HG03095 (cell line): Measurements from ENCODE around the gene SOCS1.
"Not testable (repeated sequence)": the region's sequence is repeated elsewhere in the genome, so short reads cannot be mapped to it uniquely, and the experiment has no call there.

Experiments used
- ATAC-seq: cut with Tn5 transposase; IDR thresholded peaks from one replicate; pipeline ENCODE4 v1.9.1; 2021; ENCODE audit warnings: moderate library complexity; ENCODE audit not compliant: unreplicated experiment

Gene SOCS1, protein sequence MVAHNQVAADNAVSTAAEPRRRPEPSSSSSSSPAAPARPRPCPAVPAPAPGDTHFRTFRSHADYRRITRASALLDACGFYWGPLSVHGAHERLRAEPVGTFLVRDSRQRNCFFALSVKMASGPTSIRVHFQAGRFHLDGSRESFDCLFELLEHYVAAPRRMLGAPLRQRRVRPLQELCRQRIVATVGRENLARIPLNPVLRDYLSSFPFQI

DNA sequence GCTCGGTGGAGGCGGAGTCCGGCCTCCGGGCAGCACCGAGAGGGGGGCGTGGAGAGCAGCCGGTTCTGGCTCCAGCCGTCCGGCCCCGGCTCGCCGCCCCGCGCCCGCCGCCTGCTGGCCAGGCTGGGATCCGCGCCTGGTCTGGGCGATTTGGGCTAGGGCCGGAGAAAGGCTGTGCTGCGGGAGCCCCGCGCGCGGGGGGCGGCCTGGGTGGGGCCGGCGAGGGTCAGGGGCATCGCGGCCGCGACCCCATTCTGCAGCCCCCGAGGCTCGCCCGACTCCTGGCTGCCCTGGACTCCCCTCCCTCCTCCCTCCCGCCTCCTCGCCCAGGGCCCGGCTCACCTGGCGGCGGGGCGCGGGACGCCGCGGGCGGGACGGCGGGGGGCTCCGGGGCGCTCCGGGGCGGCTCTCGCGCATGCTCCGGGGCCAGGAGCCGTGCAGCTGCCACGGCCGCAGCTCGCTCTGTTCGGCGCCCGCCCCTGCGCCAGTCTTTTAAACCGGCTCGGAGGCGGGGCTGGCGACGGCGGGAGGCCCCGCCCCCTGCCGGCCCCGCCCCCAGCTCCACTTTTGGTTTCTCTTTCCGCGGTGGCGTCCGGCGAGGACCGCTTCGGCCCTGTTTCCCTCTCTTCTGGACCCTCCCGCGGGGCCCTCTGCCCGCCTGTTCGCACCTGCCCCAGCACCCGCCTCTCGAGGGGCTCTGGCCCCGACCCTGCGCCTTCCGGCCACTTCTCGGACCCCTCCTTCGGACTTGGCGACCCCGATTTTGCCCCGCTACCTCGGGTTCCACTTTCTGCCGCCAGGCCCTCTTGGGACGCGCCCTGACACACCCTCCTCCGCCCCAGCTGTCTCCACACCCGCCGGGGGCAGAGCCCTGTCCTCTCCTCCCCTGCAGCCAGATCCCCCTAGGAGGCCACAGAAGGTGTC is at the start of gene SOCS1:
SOCS1 (minus strand) TSS at position 468 of the 924 bp plus-strand sequence. CDS start 726 bp downstream, outside the sequence.
- ATAC-seq = peak; percentile 47

DNA sequence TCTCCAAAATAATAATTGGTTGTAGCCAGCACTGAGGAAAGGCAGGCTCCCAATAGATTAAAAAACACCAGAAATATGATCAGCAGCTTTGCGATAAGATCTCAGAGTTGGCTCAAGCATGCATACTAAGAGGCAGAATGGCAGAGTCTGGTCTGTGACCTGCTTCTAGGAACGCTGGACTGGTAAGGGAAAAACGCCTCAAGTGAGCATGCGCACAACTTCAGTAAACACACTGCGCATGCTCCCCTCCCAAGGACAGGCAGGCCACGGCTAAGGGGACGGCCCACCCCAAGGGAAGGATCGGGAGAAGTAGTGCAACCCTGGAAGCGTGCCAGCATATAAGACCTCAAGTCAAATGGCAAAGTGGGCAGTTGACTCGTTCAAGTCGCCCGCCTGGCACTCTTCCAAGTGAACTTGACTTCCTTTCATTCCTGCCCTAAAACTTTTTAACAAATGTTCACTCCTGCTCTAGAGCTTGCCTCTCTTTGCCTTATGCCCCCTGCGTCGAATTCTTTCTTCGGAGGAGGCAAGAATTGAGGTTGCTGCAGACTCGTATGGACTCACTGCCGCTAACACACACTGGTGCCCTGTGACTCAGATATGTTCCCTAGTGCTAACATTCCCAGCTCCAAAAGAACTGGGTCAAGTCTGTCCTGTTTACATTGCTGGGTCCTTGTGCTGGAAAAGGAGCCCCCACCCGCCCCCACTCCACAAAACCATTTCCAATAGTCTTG is 47.6 kb upstream of the SOCS1 start:
- ATAC-seq = no peak

DNA sequence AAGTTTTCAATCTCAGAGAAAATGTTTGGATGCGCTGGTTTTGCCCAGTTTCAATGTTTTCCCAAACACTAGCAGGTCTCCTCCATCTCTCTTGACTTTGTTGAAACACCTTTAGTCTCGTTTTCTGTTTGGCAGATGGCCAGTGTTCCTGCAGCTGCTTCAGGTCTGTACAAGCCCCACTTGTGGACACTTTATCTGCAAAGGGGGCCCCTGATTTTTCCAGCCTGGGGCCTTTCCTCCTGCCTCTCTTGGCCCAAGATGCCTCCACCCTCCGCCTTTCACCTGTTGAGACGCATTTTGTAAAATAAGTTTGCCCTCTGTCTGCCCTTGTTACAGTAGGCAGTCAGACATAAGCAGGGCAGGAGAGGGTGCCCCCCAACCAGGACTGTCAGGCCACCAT is 47.0 kb upstream of the SOCS1 start:
- no peak for ATAC-seq

DNA sequence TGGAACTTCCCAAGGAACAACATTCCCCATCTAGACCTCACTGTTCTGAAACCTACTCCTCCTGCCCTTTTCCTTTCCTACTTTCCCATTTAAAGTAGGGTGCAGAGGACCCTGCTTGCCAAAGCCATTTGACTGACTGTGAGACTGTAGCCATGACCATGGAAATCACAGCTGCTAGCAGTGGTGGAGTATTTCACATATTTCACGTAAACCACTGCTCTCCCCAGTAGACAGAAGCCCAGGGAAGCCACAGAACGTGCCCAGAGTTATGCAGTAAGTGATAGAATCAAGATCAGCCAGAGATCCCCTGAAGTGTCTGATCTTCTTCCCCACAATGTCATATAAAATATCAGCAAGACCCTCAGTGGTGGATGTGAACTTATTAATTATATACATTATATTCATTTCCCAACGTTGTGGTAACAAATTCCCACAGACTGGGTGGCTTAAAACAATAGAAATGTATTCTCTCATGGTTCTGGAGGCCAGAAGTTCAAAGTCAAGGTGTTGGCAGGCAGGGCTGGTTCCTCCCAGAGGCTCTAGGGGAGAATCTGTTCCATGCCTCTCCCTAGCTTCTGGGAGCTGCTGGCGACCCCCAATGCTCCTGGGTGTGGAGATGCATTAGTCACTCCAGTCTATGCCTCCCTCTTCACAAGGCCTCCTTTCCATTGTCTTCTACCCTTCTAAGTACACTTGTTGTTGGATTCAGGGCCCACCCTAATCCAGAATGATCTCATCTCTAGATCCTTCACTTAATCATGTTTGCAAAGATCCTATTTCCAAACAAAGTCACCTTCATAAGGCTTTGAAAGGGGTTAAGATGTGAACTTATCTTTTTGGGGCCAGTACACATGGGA is 45.9 kb upstream of the SOCS1 start:
- ATAC-seq = no peak

DNA sequence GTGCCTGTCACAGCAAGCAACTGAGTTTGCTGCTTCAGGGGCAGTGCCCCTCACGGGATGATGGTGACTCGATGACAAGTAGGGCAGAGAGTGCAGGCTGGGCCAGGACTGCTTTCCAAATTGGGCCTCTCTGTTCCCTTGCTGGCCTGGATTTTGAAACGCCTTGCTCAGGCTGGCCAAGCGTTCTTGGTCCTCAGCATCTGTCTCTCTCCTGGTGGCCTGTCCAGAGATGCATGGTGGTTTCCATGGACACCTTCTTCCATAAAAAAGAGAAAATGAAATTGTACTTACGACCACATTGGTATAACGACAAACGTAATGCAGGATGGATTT is 44.5 kb upstream of the SOCS1 start:
- ATAC-seq = no peak

DNA sequence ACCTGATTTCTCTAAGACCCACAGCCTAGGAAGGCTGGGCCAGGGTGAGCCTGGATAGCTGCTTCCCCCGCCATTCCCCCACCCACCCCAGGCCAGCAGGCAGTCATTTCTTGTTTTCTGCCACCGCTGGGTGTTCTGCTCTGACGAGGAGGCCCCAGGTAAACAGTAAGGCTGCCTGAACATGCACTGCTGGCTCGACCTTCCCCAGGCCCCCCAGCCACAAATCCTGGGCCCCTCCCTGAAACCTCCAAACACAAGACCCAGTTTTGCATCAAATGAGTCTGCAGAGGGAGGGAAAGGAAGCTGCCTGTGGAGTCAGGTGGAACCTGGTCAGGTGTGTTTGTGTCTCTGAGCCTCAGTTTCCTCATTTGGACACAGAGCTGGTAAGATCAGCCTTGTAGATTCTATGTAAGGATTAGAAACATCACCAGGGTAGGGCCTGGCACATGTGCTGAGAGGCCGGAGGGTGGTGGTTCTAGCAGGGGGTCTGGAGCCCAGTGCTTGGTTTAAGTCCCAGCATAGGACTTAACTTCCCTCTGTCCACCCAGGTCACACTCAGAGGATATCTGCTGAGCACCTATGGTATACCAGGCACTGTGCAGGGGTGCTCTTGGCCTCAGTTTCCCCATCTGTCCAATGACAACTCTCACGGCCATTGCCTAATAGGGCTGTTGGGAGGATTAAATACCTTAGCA is 44.0 kb upstream of the SOCS1 start:
- no peak for ATAC-seq

DNA sequence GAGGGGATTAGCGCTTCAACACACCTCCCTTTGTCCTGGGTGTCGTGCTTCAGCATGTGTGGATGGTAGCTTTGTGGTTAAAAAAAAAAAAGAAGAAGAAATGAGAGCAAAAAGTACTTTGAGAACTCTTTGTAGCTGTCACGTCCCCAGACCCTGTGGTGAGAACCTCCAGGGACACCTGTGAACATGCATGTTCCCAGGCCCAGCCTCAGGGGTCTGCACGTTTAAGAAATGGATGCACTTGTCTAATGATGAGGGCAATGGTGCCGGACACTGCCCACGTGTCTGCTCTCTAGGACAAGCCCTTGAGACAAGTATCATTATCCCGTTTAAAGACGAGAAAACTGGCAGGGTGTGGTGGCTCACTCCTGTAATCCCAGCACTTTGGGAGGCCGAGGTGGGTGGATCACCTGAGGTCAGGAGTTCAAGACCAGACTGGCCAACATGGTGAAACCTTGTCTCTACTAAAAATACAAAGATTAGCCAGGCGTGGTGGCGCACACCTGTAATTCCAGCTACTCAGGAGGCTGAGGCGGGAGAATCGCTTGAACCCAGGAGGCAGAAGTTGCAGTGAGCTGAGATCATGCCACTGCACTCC is 43.0 kb upstream of the SOCS1 start:
- not testable (repeated sequence) for ATAC-seq

DNA sequence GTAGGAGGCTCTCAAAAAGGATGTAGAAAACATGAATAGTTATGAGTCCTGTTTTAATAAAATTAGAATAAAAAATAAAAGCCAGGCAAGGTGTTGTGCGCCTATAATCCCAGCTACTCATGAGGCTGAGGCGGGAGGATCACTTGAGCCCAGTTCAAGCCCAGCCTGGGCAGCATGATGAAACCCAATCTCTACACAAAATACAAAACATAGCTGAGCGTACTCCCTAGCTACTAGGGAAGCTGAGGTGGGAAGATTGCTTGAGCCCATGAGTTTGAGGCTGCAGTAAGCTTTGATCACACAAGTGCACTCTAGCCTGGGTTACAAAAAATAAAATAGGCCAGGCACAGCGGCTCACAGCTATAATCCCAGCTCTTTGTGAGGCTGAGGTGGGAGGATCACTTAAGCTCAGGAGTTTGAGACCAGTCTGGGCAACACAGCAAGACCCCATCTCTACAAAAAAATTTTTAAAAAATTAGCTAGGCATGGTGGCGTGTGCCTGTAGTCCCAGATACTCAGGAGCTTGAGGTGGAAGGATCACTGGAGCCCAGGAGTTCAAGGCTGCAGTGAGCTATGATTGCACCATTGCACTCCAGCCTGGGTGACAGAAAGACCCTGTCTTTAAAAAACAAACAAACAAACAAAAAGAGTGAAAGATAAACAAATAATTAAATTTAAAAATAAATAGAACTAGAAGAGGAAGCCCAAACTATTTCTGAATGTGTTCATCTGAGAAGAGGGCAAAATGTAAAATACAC is 42.3 kb upstream of the SOCS1 start:
- ATAC-seq = peak; percentile 24

DNA sequence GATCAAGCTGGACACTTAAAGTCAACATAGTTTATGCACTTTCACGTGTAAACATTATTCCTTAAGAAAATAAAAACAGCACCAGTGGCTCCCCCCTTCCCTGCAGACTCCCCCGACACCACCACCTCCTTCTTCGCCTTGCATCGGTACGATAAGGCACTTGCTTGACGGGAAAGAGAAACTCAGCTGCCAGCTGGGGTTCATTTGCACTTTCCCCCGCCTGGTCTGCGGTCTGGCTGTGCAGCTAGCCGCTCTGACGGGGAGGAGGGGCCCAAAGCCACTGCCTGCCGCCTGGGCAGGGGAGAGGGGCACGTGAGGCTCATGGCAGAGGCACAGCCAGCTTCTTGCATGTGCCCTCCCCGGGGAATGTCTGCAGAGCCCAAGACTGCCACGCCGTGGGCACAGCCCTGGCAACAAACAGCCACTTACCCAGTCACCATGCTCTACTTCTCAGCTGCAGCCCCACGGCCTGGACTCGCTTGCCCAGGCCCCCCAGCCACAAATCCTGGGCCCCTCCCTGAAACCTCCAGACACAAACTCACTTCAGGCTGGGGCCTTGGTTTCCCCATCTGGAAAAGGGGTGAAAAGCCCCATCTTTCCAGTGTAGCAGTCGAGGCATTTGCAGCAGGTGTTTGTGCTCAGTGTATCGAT is 41.6 kb upstream of the SOCS1 start:
- peak; percentile 56 for ATAC-seq

DNA sequence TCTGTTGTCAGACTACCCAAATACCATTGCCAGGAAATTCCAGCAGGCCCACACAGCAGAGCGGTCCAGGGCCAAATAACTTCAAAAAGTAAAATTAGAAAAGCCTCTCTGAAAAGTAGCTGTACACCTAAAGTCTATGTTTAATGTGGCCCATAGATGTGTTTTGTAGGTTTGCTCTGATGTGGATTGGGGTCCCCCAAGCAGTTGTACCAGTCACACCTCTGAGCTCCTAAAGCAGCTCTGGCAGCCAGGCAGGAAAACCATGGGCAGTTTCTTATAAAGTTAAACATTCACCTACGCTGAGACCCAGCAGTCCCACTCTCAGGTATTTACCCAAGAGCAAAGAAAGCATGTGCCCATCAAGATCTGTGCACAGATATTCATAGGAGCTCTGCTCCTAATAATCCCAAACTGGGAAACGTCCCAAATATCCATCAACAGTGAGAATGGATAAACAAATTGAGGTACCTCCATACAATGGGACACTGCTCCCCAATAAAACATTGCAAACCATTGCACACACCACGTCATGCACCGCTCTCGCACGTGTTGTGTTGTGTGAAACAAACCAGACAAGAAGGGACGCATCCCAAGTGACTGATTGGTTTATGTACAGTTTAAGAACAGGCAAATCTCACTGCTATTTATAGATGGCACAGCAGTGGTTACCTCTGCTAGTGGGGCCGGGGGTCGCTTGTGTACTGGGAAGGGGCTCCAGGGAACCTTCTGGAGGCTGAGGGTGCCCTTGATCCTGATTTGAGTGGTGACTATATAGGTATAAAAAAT is 40.9 kb upstream of the SOCS1 start:
- no peak for ATAC-seq

DNA sequence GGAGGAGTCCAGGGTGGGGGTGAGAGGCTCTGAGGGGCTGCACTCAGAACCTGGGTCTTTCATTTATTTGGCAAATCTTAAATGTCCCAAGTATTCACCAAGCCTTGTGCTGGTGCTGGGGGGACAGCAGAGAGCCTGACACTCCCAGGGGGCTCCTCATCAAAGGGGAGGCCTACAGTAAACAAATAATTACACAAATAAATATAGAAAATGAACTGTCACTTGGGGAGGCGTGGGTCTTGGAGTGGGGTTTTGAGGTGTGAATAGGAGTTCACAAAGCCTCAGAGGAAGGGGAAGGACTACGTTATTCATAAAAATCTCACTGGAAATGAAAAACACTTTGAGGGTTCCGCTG is 40.3 kb upstream of the SOCS1 start:
- ATAC-seq = no peak

DNA sequence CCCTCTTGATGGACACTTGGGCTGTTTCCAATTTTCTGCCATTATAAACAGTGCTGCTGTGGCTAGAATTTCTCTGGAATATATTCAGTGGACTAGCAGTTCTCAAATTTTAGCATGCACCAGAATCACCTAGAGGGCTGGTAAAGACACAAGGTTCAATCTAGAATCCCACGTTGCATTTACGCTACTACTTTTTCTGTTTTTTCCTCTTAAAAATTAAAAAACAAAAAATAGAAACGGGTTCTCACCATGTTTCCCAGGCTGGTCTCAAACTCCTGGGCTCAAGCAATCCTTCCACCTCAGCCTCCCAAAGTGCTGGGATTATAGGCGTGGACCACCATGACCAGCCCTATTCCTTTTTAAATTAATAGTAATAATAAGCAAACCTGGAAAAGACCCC is 39.7 kb upstream of the SOCS1 start:
- ATAC-seq = no peak

DNA sequence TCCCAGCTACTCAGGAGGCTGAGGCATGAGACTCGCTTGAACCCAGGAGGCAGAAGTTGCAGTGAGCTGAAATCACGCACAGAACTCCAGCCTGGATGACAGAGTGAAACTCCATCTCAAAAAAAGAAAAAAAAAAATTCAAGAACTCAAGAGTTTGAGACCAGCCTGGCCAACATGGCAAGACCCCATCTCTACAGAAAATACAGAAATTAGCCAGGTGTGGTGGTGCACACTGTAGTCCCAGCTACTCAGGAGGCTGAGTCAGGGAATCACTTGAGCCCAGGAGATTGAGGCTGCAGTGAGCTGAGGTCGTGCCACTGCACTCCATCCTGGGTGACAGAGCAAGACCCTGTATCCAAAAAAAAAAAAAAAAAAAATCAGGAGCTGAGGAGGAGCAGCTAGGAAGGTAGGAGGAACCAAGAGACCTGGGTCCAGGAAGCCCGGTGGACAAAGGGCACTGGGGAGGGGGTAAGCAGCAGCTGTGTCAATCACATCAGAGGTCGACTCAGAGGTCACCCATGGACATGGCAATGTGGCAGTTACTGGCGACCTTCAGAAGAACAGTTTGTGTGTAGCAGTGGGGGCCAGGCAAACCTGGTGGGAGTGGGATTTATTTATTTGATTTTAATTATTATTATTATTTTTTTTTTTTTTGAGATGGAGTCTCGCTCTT is 36.2 kb upstream of the SOCS1 start:
- no peak for ATAC-seq

DNA sequence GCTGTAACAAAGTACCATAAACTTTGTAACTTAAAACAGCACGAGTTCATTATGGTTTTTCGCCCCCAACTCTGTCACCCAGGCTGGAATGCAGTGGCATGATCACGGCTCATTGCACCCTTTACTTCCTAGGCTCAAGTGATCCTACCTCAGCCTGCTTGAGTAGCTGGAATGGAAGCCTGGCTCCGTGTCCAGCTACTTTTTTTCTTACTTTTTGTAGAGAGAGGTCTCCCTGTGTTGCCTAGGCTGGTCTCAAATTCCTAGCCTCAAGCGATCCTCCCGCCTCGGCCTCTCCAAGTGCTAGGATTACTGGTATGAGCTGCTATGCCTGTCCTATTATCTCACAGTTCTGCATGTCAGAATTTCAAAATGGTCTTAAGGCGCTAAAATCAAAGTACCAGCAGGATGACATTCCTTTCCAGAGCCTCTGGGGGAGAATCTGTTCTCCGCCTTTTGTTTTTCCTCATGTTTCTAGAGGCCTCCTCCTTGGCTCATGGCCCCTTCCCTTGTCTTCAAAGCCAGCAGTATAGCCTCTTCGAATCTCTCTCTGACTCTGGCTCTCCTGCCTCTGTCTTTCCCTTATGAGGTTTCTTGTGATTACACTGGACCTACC is 35.2 kb upstream of the SOCS1 start:
- no peak for ATAC-seq

DNA sequence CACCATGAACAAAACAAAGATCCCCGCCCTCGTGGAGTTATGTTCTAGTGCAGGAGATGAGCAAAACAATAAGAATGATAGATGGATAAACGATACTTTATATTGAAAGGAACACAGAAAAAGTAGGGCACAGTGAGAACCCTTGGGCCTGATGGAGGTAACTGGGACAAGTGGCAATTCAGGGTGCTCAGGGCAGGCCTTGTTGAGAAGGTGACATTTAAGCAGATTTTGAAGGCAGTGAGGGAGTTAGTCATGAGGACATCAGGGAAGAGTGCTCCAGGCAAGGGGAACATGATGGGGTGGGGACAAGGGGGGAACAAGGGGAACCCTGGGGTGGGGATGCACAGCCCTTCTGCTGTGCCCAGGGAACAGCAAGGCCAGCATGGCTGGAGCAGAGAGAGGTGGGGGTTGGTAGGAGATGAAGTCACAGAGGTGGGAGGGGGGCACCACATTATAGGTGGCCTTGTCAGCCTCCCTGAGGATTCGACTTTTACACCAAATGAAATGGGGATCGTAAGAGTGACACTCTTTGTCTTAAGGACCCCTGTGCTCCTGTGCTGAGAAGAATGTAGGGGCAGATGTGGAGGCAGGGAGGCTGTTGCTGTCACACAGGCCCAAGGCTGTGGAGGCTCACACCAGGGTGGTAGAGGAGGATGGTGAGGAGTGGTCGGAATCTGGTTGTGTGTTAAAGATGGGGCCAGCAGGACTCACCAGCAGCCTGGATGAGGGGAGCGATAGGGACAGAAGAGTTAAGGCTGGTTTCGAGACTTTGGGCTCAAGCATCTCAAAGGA is 34.3 kb upstream of the SOCS1 start:
- ATAC-seq = no peak

DNA sequence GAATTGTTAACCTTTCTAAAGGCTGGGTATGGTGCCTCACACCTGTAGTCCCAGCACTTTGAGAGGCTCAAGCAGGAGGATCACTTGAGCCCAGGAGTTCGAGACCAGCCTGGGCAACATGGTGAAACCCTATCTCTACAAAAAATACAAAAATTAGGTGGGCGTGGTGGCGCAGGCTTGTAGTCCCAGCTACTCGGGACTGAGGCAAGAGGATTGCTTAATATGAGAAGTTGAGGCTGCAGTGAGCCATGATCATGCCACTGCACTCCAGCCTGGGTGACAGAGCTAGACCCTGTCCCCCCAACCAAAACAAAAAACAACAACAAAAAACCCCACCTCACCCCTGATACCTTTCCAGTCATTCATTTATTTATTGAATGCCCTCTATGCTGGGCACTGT is 33.7 kb upstream of the SOCS1 start:
- ATAC-seq = not testable (repeated sequence)
